ENCODE data around the gene GIPR. TPM values are rescaled to one million over a fixed set of nuclear protein-coding genes. Genes with fewer than 3 reads are reported as not detected.

Gene GIPR
- total RNA-seq, 1 experiment from 2014 or later = 0.45 TPM

DNA sequence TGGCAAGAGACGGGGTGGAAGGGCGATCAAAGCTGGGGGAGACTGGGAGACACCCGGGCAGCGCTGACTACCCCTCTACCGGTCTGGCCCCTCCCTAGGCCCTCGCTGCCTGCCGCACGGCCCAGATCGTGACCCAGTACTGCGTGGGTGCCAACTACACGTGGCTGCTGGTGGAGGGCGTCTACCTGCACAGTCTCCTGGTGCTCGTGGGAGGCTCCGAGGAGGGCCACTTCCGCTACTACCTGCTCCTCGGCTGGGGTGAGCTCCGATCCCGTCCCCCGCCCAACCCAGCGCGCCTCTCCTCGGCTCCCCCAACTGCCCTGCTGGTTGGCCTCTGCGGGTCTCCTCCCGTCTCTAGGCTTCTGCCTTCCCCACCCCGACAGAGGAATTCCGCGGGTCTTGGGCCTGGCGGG, 8.8 kb downstream of the GIPR start:
- TF ChIP-seq, protein P1, sequence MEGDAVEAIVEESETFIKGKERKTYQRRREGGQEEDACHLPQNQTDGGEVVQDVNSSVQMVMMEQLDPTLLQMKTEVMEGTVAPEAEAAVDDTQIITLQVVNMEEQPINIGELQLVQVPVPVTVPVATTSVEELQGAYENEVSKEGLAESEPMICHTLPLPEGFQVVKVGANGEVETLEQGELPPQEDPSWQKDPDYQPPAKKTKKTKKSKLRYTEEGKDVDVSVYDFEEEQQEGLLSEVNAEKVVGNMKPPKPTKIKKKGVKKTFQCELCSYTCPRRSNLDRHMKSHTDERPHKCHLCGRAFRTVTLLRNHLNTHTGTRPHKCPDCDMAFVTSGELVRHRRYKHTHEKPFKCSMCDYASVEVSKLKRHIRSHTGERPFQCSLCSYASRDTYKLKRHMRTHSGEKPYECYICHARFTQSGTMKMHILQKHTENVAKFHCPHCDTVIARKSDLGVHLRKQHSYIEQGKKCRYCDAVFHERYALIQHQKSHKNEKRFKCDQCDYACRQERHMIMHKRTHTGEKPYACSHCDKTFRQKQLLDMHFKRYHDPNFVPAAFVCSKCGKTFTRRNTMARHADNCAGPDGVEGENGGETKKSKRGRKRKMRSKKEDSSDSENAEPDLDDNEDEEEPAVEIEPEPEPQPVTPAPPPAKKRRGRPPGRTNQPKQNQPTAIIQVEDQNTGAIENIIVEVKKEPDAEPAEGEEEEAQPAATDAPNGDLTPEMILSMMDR (conservative IDR thresholded peaks at IDR 0.05; ENCODE audit: low read depth, low read length) = no peak
- no peak for TF ChIP-seq EZH2 (IDR thresholded peaks at IDR 0.05; ENCODE audit: borderline replicate concordance, low read depth, low read length, poor library complexity, severe bottlenecking)
- H3K27me3 ChIP-seq (replicated peaks; ENCODE audit: insufficient read depth, low read depth, low read length, poor library complexity) = no peaks in the 10 kb centered on the region
- H3K9me3 ChIP-seq (ENCODE audit: low read depth, low read length, poor library complexity, severe bottlenecking) = no peaks in the 10 kb centered on the region
- ChIA-PET POLR2A (ENCODE audit: low non-redundant PET) (no interaction called here), CTCF (interaction anchor here (1.1 kb wide), 1 partner anchor 16 kb away, joined by 6 read pairs; the partner anchor contains the start of genes QPCTL and SNRPD2)
- DNase-seq (ENCODE audit: low spot score) = no peak
- peak overlapping the region; percentile 42 for H3K4me3 ChIP-seq (ENCODE audit: low read depth, low read length, poor library complexity, severe bottlenecking)
- no peak overlapping the region for H3K27ac ChIP-seq (ENCODE audit: low read depth, low read length, poor library complexity, severe bottlenecking)
- intact Hi-C loops (cut with micrococcal nuclease; ENCODE audit: unreplicated experiment) = no loop called here
- H3K36me3 ChIP-seq (ENCODE audit: insufficient read depth, low read length, poor library complexity, severe bottlenecking) = no peaks in the 10 kb centered on the region
- BruUV-seq (replicated peaks) = no TSS peak
- peaks cover 7% of the 10 kb centered on the region for H3K4me1 ChIP-seq (ENCODE audit: insufficient read depth, low read length, poor library complexity, severe bottlenecking)

DNA sequence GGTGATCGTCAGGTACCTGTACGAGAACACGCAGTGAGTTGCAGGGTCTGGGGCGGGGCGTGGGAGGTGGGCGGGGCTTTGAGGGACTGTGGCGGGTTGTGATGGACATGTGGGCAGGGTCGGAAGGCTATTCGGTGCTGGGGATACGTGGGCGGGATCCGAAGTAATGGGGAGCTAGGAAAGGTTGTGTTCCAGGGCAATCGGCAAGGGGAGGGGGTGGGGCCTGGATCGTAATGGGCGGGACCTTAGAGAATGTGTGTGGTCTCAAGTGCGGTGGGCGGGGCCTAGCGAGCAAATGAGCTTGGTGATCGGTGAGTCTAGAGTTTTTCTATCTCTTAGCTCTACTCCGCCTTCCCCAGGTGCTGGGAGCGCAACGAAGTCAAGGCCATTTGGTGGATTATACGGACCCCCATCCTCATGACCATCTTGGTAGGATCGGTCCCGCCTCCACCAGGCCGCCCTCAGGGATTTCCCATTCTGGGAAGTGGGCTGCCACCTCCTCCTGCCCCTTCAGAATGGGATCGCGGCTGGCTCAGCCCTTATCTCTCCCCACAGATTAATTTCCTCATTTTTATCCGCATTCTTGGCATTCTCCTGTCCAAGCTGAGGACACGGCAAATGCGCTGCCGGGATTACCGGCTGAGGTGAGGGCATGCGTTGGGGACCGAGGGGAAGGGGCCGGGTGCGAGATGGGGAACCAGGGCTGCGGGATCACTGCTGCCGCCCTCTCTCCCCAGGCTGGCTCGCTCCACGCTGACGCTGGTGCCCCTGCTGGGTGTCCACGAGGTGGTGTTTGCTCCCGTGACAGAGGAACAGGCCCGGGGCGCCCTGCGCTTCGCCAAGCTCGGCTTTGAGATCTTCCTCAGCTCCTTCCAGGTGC, 9.6 kb downstream of the GIPR start:
- no peaks in the 10 kb centered on the region for H3K27me3 ChIP-seq (replicated peaks; ENCODE audit: insufficient read depth, low read depth, low read length, poor library complexity)
- no peaks in the 10 kb centered on the region for H3K36me3 ChIP-seq (ENCODE audit: insufficient read depth, low read length, poor library complexity, severe bottlenecking)
- H3K4me1 ChIP-seq (ENCODE audit: insufficient read depth, low read length, poor library complexity, severe bottlenecking) = peaks cover 10% of the 10 kb centered on the region
- intact Hi-C loops (cut with micrococcal nuclease; ENCODE audit: unreplicated experiment) = no loop called here
- TF ChIP-seq, protein P1 (conservative IDR thresholded peaks at IDR 0.05; ENCODE audit: low read depth, low read length) = no peak
- TF ChIP-seq EZH2 (IDR thresholded peaks at IDR 0.05; ENCODE audit: borderline replicate concordance, low read depth, low read length, poor library complexity, severe bottlenecking) = no peak
- no TSS peak for BruUV-seq (replicated peaks)
- peak; percentile 97 for DNase-seq (ENCODE audit: low spot score)
- no peak overlapping the region for H3K27ac ChIP-seq (ENCODE audit: low read depth, low read length, poor library complexity, severe bottlenecking)
- peak overlapping the region; percentile 42 for H3K4me3 ChIP-seq (ENCODE audit: low read depth, low read length, poor library complexity, severe bottlenecking)
- CTCF ChIA-PET = interaction anchor here (0.6 to 1.1 kb wide), 4 partner anchors 13 to 772 kb away, joined by 3 to 6 read pairs (median 5); partner anchors contain the start of genes QPCTL and SNRPD2
- no peaks in the 10 kb centered on the region for H3K9me3 ChIP-seq (ENCODE audit: low read depth, low read length, poor library complexity, severe bottlenecking)
- POLR2A ChIA-PET (ENCODE audit: low non-redundant PET) = interaction anchor here (0.5 to 0.7 kb wide), 3 partner anchors 24 to 1629 kb away, joined by 3 to 5 read pairs (median 3); no protein-coding TSS in a partner anchor

DNA sequence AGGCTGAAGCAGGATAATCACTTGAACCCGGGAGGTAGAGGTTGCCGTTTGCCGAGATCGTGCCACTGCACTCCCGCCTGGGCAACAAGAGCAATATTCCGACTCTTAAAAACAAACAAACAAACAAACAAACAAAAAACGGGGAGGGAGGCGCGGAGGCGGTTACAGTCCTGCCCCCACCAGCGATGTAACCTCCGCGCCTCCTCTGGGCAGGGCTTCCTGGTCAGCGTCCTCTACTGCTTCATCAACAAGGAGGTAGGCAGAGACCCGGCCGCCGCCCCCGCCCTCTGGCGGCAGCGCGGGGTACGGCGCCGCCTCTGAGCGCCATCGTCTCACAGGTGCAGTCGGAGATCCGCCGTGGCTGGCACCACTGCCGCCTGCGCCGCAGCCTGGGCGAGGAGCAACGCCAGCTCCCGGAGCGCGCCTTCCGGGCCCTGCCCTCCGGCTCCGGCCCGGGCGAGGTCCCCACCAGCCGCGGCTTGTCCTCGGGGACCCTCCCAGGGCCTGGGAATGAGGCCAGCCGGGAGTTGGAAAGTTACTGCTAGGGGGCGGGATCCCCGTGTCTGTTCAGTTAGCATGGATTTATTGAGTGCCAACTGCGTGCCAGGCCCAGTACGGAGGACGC, 13.5 kb downstream of the GIPR start:
- Histone ChIP-seq H3K4me1 (ENCODE audit: insufficient read depth, low read length, poor library complexity, severe bottlenecking) (peaks cover 10% of the 10 kb centered on the region), H3K4me3 (ENCODE audit: low read depth, low read length, poor library complexity, severe bottlenecking) (peak overlapping the region; percentile 41), H3K27ac (ENCODE audit: low read depth, low read length, poor library complexity, severe bottlenecking) (peak overlapping the region; percentile 14), H3K36me3 (ENCODE audit: insufficient read depth, low read length, poor library complexity, severe bottlenecking) (peaks cover 16% of the 10 kb centered on the region), H3K9me3 (ENCODE audit: low read depth, low read length, poor library complexity, severe bottlenecking) (no peaks in the 10 kb centered on the region), H3K27me3 (replicated peaks; ENCODE audit: insufficient read depth, low read depth, low read length, poor library complexity) (no peaks in the 10 kb centered on the region)
- ChIA-PET POLR2A (ENCODE audit: low non-redundant PET) (interaction anchor here (0.7 kb wide), 1 partner anchor 40 kb away, joined by 8 read pairs; no protein-coding TSS in a partner anchor), CTCF (interaction anchor here (1.6 kb wide), 1 partner anchor 11 kb away, joined by 3 read pairs; the partner anchor contains the start of gene QPCTL)
- intact Hi-C loops (cut with micrococcal nuclease; ENCODE audit: unreplicated experiment) = no loop called here
- DNase-seq (ENCODE audit: low spot score) = peak; percentile 79
- no TSS peak for BruUV-seq (replicated peaks)
- no peak for TF ChIP-seq EZH2 (IDR thresholded peaks at IDR 0.05; ENCODE audit: borderline replicate concordance, low read depth, low read length, poor library complexity, severe bottlenecking)
- TF ChIP-seq, protein P1 (conservative IDR thresholded peaks at IDR 0.05; ENCODE audit: low read depth, low read length) = peak; percentile 86

All from A673 (cell line).